GM21723 (cell line): Measurements from ENCODE around the gene ANXA2.
A peak's percentile ranks its signal among the peaks of the same experiment; 100 is the strongest.

Experiments used
- ATAC-seq: cut with Tn5 transposase; IDR thresholded peaks from one replicate; pipeline ENCODE4 v1.9.1; 2021; ENCODE audit warnings: mild to moderate bottlenecking, moderate library complexity; ENCODE audit not compliant: unreplicated experiment

ANXA2 gene

DNA sequence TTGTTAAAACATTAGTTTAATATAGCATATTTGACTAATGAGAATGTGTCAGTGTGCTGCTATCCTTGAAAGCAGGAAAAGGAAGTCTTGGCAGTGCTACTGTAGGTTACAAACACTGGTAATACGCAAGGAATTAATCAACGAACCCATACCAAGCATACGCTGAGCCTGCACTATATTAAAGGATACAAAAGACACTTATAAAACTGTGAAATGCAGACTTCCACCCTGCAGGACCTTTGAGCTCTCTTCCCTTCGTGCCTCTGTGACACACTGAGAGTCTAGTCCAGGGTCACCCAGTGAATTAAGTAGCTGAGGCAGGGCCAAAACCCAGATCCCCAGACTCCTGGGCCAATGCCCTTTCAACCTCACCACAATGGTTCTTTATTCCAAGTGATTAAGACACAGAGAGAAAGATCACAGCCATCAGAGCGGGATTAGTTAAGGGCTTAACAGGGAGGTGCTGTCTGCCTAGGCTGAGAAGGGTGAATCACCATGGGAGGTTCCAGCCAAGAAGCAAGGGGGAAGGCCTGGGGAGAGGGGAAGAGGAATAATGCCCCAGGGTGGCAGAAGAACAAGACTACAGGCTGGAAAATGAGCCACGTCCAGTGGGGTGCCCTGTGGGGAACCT is 6.8 kb downstream of the ANXA2 start:
- no peak for ATAC-seq

DNA sequence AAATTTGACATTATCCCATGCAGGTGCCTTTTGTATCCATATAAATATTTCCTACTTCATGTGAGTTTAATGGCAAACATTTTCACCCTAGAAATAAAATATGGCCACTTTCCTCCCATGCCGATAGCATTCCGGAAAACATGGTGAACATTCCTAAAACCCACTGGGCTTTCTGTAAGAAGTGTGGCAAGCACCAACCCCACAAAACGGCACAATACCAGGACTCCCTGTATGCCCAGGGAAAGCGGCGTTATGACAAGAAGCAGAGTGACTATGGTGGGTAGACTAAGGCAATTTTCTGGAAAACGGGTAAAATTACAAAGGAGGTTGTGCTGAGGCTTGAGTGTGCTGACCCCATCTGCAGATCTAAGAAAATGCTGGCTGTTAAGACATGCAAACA is 7.6 kb downstream of the ANXA2 start:
- no peak for ATAC-seq

DNA sequence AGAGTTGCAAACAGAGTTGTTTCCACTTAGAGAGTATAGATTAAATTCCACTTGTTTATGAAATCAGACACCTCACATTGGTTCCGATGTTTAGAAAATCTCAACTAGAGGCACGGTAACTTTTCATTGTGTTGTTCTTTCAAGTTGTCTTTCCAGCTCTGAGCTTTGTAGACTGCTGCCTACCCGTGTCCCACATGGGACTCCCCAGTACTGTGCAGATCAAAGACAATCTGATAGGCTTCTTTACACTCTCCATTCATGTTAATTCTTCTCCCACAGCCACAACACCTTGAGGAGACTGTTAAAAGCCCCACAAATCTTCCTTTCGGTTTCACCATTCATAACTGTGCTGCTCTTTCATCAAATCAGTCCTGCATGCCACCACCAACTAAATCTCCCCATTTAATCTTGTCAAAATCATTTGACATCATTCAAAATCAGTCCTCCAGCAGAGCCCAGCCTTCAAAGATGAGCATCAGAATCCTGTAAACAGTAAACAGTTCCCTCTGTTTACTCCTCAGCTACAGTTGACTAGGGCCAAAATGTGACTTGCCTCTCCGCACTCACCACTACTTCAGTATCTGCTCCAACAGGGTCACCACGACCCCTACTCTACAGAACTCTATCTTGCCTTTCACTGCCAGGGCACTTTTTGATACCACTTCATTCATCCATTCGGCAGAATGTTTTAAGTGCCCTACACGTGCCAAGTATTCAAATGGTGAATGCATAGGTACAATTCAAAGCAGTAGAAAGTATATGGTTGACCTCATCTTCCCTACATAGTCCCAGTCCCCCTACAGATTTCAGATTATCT is 8.3 kb downstream of the ANXA2 start:
- peak; percentile 90 for ATAC-seq

DNA sequence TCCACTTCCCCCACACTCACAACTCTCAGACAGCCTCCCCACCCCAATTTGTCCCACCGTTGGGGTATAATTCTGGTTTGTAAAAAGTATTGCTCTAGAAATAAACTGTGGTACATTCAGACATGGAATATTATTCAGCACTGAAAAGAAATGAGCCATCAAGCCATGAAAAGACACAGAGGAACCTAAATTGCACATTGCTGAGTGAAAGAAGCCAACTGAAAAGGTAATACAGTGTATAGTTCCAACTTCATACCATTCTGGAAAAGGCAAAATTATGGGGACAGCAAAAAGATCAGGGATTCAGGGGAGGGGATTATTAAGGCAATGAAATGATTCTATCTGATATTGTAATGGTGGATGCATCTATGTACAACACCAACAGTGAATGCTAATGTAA is 10.5 kb downstream of the ANXA2 start:
- ATAC-seq = no peak

DNA sequence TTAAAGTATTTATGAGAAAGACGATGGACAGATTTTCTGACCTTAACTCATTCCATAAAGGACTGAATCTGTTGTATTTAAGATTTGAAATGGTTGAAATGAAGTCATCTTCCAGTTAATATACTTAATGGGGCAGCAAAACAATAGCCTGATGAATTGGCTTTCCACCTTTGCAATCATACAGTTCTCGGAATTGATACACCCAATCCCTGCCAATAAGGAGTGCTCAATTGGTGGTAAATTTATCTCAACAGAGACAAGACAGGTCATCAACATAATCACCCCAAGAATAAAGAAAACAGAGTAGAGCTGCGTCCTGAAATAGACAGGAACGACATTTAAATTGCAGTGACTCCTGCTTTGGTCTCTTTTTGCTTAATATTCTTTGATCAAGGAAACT is 11.2 kb downstream of the ANXA2 start:
- no peak for ATAC-seq

DNA sequence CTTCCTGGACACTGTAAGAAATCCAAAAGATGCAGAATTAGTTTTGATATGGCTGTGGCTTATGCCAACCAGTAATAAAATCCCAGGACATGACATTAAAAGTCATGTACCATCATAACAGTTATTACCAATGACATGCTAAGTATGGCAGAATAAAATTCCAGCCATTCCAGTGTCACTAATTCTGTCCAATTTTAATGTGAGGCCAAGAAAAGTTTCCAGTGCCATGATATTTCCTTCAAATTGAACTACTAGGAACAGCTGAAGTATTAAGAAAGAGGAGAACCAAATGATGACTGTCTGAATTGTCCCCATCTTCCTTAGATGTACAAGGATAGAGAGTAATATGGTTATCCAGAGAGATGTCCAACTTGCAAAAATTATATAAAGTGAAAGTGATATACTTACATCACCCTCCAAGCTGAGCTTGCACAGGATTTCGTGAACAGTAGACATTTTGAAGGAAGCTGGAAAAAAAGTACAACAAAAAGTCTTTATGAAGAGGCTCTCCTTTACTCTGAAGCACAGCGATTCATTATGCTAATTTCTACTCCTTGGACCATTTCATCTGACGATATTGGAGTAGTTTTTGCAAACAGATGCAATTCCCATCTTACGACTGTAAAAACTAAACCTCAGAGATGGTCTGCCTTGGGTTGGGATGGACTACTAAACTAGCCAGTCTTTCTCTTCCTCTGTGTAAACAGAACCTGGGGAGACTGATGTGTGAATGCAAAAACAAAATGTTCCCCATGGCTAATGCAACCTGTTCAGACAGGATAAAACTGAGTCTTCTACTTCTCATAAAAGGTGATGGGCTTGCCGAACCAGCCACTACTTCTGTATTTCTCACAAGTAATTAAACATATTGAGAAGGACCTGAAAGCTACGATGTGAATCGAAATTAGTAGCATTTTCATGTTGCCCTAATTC is 11.9 kb downstream of the ANXA2 start:
- no peak for ATAC-seq

DNA sequence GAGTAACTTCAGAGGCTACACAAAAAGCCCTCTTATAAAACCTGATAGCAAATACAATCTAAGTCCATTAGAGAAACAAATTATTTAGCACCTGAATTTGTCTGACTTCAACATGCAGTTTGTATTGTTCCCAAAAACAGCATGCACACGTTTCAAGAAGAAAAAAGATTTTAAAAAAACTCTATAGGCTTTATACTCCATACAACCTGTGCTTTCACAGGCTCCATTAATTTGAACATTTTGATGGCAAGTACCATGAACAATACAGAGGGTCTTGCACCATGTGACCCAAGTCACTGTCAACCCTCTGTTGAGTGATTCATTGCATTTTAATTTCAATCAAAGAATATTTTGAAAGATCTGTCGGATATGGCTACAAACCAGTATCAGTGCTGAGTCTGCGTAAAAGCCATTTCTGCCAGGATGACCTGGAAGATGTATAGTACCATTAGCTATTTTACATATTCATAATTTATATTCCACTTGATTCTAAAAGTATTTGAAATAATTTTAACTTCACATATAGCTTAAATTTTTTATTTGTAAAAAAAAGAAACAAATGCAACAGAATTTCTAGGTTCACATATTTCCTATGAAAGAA is 13.2 kb downstream of the ANXA2 start:
- ATAC-seq = no peak

- ATAC-seq = no peak
Measured at GRCh38 chr15:60384053-60384452, 13.7 kb downstream of the ANXA2 start.

GRCh38 chr15:60382773-60383674 is 14.8 kb downstream of the ANXA2 start:
- no peak for ATAC-seq

DNA sequence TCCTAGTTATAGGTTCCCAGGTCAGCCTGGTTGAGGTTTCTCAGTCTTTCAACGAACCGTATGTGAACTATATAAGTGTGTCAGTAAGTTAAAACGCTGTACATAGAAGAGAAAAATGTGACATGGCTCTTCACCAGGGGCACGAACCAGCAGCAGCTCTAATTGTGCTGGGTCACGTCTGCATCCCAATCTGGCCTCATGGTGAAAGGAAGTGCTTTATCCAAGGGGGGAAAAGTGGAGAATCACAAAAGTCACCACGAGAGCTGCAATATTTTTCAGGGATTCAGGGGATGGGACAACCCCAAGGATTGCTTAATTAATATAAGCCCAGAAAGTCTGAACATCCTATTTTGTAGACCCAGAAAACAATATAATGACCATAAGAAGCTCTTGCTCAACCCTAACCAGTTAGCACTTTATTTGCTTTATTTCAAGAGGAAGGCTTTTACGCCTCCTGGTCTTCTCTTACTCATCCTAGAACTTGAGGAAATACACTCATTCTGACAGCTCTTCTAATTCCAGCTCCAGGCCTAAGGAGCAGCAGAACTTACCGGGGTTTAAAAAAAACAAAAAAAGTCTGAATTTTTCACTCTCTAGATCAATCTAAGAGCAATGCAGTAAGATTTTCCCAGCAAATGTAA is 16.5 kb downstream of the ANXA2 start:
- ATAC-seq = no peak

- no peak for ATAC-seq
Measured at GRCh38 chr15:60379525-60380274, 18.1 kb downstream of the ANXA2 start.

DNA sequence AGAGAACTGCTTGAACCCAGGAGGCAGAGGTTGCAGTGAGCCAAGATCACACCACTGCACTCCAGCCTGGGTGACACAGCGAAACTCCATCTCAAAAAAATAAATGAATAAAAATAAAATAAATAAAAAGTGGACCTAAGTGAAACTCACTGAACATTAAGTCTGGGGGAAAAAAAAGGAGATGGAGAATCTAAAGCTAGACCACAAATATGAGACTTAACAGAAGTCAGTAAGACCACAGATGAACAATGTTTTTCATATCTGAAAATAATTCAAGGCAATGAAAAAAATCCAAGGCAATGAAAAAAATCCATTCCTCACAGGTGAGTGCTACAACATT is 18.6 kb downstream of the ANXA2 start:
- ATAC-seq = no peak

DNA sequence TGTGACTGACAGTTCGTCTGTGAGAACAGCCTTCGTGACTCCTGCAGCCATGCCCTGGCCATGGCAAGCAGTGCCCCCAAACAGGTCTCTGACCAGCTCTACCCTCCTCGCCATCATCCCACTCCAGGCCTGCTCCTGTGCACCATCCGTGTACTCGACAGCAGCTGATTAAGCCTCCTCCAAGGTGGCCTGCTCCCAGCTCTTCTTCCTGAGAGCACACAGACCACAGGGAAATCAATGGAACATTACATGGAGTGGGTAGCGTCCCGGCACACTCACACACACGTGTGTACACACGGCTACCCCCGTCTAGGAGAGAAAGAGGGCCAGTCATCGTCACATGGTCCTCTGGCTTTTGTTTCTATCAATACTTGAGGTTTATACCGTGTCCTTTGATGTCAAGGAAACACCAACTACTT is 21.1 kb downstream of the ANXA2 start:
- ATAC-seq = no peak

- ATAC-seq = no peak
Measured at GRCh38 chr15:60375306-60375705, 22.5 kb downstream of the ANXA2 start.

DNA sequence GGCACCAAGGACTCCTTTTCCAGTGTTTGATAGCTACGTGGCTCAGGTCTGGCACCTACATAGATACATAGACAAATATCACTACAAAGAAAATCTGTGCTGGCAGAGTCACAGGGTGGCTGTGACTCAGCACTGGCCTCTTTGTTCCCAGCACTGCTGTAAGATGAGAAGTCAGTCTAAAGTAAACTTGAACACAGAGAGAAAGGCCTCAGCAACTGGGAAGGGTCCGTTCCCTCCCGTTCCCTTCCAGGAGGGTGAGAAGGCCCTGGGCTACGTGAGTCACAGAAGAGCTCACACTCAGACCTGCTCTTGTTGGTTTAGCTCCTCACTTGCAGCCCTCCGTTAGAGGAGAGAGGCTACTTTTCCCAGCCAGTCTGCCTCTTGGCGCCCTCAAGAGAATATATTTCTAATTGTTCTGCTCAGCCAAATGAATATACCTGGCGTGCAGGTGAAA is 23.1 kb downstream of the ANXA2 start:
- ATAC-seq = no peak

- ATAC-seq = no peak
Measured at GRCh38 chr15:60374209-60374608, 23.6 kb downstream of the ANXA2 start.

- no peak for ATAC-seq
Measured at GRCh38 chr15:60373745-60374144, 24.0 kb downstream of the ANXA2 start.

DNA sequence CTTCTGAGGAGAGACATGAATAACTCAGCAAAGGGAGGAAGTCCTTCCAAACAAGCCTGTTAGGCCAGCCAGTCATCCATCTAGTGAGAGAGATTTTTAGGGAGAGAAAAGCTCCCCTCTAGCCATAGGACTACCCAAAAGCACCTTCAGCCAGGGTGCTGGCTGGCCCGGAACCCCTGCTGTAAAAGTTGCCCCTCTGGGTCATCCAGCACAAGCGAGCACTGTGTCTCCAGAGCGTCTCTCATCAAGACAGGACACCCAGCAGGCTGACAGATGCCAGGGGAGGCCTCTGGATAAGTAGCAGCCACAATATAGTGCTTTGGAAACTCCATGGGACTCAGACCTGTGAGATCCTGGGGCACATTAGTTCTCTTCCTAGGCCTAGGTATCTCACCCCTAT is 24.5 kb downstream of the ANXA2 start:
- no peak for ATAC-seq

DNA sequence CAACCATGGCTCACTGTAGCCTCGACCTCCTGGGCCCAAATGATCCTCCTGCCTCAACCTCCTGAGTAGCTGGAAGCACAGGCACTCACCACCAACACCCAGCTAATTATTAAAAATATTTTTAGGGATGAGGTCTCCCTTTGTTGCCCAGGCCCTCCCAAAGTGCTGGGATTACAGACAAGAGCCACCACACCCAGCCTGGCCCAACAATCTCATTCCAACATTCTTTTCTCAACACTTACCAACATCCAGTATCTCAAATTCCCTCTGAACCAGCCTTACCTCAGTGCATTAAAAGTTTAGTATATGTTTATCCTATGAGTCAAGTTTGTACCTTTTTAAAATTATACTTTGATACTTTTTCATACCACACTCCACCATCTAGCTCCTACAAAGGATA is 25.0 kb downstream of the ANXA2 start:
- ATAC-seq = no peak
